GM21390 (cell line): ENCODE data around the gene PTCH2.
A peak's percentile ranks its signal among the peaks of the same experiment; 100 is the strongest.

Experiments used
- ATAC-seq: cut with Tn5 transposase; IDR thresholded peaks from one replicate; pipeline ENCODE4 v1.9.1; 2021; ENCODE audit not compliant: unreplicated experiment

PTCH2 gene

GRCh38 chr1:44784094-44785028 is 58.7 kb downstream of the PTCH2 start:
- no peak for ATAC-seq

- ATAC-seq, result no peak
Observed at GRCh38 chr1:44783697-44784093, 59.4 kb downstream of the PTCH2 start.

DNA sequence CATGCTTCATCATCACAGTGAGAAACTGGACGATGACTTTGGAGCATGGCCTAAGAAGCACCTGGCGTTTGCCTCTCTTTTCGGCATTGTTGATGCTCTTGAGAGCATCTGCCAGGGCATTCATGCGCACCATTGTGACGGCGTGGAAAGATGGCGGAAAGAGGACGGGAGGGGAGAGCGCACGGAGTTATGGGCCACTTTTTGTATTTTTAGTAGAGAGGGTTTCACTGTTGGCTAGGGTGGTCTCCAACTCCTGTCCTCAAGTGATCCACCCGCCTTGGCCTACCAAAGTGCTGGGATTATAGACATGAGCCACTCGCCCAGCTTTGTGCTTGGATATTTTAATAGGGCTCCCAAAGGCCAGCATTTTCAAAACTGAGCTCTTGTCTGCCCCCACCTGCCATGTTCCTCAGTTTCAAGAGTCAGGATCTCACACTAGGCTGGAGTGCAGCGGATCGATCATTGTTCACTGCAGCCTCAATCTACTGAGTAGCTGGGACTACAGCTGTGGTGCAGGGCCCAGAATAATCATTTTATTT is 62.4 kb downstream of the PTCH2 start:
- ATAC-seq, result no peak

- no peak for ATAC-seq
Observed at GRCh38 chr1:44778705-44779576, 64.1 kb downstream of the PTCH2 start.

DNA sequence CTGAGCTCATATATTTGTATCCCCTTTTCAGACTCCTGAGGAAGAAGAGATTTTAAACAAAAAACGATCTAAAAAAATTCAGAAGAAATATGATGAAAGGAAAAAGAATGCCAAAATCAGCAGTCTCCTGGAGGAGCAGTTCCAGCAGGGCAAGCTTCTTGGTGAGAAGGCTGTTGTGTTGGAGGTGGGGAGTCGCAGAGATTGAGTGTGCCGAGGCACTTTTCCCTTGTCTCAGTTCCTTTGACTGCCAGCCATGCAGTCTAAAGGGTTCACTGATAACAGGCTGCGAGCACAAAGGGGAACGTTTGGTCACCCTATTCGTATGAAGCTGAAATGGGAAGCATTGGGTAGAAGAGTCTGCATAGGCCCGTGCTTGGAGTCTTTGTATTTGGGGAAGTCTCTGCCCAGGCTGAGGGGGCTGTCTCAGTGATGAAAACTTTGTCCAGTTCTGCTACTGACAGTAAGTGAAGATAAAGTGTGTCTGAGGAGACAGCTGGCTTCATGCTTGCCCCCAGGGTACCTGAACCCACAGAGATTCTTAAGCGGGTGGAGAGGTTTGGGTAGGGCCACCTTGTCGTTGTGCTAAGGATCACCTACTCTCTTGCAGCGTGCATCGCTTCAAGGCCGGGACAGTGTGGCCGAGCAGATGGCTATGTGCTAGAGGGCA is 65.0 kb downstream of the PTCH2 start:
- ATAC-seq, result no peak

DNA sequence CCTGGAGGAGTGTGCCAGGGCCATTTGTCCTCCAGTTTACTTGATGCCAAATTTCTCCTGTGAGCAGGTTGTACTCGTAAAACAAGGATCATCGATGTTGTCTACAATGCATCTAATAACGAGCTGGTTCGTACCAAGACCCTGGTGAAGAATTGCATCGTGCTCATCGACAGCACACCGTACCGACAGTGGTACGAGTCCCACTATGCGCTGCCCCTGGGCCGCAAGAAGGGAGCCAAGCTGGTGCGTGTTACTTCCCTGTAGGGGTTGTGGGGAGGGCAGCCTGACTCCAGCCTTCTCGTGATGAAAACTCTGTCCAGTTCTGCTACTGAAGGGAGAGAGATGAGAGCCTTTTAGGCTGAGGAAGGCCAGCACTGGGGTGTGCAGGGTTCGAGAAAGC is 65.5 kb downstream of the PTCH2 start:
- ATAC-seq, result no peak

- no peak for ATAC-seq
Observed at GRCh38 chr1:44776730-44777068, 66.4 kb downstream of the PTCH2 start.

DNA sequence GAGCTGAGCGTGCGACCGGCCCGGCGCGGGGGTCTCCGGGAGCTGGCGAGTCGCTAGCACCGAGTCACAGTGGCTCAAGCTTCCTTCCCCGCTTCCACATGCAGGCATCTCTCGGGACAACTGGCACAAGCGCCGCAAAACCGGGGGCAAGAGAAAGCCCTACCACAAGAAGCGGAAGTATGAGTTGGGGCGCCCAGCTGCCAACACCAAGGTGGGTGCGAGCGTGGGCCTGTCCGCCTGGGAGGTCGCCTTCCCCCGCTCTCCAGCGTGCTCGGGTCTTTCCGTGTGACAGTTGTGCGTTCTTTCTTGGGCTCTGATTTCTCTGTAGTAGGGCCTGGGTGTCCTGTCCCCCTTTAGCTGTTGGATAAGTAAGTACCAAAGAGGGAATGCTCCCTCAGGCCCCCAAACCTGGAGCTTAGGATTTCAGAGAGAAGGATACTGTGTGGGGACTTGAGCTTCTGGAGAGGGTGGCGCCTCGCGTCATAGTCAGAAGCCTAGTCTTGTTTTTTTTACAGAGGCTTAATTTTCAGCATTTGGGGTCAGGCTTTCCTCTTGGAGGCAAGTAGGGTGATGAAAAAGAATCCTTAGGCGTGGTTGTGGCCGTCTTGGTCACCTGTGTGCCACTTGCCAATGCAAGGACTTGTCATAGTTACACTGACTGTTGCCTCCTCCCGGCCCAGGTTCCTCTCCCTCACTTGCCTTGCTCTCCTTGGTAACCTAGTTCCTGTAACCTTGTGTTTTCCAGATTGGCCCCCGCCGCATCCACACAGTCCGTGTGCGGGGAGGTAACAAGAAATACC is 66.9 kb downstream of the PTCH2 start:
- peak; percentile 15 for ATAC-seq

DNA sequence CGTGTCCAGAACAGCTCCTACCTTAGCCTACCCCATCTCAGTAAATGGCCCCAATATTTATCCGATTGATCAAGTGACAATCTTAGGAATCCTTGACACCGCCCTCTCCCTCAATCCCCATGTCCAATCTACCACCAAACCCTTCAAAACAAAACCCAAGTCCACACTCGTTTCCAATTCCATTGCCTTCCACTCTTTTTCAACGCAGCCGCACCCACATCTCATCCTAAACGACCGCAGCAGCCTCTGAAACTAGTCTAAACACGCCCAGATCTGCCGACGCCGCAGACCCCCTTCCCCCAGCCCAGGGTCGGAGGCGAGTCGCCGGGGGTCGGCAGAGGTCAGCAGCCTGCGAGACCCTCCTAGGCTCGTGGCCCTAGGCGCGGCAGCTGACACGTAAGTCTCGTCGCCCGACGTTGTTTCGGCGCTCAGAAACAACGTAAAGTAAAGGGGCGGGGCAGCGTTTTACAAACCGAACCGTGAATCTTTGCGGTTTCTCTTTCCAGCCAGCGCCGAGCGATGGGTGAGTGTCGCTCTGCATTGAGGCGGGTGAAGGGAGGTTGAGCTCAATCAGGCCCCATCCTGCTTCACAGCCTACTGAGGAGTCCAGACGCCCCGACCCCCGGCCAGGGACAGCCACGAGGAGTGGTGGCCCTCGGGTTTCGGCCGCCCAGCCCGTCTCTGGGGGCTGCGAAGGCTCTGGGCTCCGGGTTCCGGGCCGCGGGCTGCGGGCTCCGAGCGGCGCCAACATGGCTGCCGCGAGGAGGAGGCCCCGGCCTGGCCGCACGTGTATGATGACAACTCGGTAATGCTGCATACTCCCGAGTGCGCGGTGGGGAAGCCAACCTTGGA is 67.7 kb downstream of the PTCH2 start, which contains the start of gene RPS8:
RPS8 (plus strand) TSS at position 463 of the 852 bp plus-strand sequence; CDS start at position 520, 57 bp downstream.
- peak; percentile 89 for ATAC-seq
